Measurements from ENCODE around the gene SCG3. TPM values are rescaled to one million over a fixed set of nuclear protein-coding genes. Genes with fewer than 3 reads are reported as not detected.

SCG3 gene
- total RNA-seq, 1 donor from 2014 or later, result 219 TPM

DNA sequence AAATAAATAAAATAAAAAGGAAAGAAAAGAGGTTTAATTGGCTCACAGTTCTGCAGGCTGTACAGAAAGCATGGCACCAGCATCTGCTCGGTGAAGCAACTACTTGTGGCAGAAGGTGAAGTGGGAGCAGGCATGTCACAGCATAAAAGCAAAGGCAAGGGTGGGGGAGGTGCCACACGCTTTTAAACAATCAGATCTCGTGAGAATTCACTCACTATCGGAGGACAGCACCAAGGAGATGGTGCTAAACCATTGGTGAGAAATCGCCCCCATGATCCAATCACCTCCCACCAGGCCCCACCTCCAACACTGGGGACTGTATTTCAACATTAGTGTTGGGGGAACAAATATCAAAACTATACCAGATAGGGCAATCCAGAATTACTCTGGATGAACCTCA is 15.3 kb downstream of the SCG3 start:
- Mint-ChIP-seq H3K4me3 (ENCODE audit: unreplicated experiment) (no peak overlapping the region), H3K9me3 (ENCODE audit: unreplicated experiment) (peaks cover 2% of the 10 kb centered on the region), H3K27me3 (ENCODE audit: unreplicated experiment) (peaks cover 2% of the 10 kb centered on the region), H3K36me3 (ENCODE audit: unreplicated experiment) (peaks cover 6% of the 10 kb centered on the region), H3K4me1 (ENCODE audit: low read depth, unreplicated experiment) (peaks cover 6% of the 10 kb centered on the region), H3K27ac (ENCODE audit: unreplicated experiment) (peak overlapping the region; percentile 85)
- TF ChIP-seq, protein P1, sequence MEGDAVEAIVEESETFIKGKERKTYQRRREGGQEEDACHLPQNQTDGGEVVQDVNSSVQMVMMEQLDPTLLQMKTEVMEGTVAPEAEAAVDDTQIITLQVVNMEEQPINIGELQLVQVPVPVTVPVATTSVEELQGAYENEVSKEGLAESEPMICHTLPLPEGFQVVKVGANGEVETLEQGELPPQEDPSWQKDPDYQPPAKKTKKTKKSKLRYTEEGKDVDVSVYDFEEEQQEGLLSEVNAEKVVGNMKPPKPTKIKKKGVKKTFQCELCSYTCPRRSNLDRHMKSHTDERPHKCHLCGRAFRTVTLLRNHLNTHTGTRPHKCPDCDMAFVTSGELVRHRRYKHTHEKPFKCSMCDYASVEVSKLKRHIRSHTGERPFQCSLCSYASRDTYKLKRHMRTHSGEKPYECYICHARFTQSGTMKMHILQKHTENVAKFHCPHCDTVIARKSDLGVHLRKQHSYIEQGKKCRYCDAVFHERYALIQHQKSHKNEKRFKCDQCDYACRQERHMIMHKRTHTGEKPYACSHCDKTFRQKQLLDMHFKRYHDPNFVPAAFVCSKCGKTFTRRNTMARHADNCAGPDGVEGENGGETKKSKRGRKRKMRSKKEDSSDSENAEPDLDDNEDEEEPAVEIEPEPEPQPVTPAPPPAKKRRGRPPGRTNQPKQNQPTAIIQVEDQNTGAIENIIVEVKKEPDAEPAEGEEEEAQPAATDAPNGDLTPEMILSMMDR (IDR thresholded peaks at IDR 0.05; ENCODE audit: partially characterized antibody, unreplicated experiment), result no peak
- DNase-seq, result peak; percentile 35

DNA sequence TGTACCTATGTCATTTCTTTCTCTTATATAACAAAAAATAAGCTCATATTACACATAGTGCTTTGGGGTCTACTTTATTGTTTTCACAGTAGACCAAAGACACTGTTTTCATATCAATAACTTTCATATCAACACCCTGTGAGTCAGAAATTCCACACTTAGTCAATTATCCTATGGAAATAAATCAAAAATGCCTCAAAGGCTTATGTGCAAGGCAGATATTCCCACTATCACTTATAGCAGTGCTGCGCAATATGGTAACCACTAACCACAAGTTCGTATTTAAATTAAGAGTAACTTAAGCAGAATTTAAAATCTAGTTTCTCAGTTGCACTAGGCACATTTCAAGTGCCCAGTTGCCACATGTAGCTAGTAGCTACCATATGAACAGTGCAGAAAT is 15.9 kb downstream of the SCG3 start:
- Mint-ChIP-seq H3K36me3 (ENCODE audit: unreplicated experiment) (peaks cover 6% of the 10 kb centered on the region), H3K4me1 (ENCODE audit: low read depth, unreplicated experiment) (peaks cover 3% of the 10 kb centered on the region), H3K27ac (ENCODE audit: unreplicated experiment) (no peak overlapping the region), H3K27me3 (ENCODE audit: unreplicated experiment) (peaks cover 2% of the 10 kb centered on the region), H3K9me3 (ENCODE audit: unreplicated experiment) (peaks cover 2% of the 10 kb centered on the region), H3K4me3 (ENCODE audit: unreplicated experiment) (no peak overlapping the region)
- no peak for DNase-seq
- TF ChIP-seq, protein P1 (IDR thresholded peaks at IDR 0.05; ENCODE audit: partially characterized antibody, unreplicated experiment), result no peak

DNA sequence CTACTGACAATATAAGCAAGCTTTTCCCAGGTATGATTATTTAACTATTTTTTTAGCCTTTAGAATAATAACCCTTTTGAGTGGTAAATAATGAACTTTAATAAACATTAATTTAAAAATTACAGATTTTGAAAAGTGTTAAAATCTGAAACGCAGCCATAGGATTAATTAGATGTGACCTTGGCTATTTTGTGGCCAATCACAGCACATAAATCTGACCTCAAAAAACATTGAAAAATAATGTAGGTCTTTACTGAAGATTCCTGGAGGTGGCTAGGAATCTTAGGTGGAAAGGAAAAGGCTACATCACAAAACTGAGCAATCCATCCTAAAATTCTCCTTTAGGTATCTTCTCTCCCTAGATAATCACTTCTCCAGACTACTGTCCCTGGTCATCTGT is 18.1 kb downstream of the SCG3 start:
- DNase-seq, result no peak
- no peaks in the 10 kb centered on the region for H3K9me3 Mint-ChIP-seq (ENCODE audit: unreplicated experiment)

DNA sequence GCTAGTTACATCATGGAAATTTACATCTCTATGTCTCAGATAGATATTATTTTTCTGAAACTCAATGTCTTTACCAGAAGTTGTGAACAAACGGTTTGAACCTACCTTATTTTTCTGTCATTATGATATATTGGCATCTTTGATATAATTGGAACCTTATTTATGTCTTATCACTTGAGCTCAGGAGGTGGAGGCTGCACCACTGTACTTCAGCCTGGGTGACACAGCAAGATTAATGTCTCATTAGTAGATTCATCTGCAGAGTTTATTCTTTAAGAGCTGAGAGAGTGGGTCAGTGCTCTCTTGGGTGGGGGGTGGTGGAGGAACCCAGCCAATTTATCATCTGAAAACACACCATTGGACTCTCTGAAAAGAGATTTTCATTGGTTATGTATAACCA is 21.4 kb downstream of the SCG3 start:
- no peak for DNase-seq
- H3K9me3 Mint-ChIP-seq (ENCODE audit: unreplicated experiment), result no peaks in the 10 kb centered on the region
- TF ChIP-seq, protein P1 (IDR thresholded peaks at IDR 0.05; ENCODE audit: partially characterized antibody, unreplicated experiment), result no peak
- H3K36me3 Mint-ChIP-seq (ENCODE audit: unreplicated experiment), result no peaks in the 10 kb centered on the region
- H3K4me3 Mint-ChIP-seq (ENCODE audit: unreplicated experiment), result no peak overlapping the region
- H3K27ac Mint-ChIP-seq (ENCODE audit: unreplicated experiment), result no peak overlapping the region
- H3K4me1 Mint-ChIP-seq (ENCODE audit: low read depth, unreplicated experiment), result no peaks in the 10 kb centered on the region
- H3K27me3 Mint-ChIP-seq (ENCODE audit: unreplicated experiment), result peaks cover 2% of the 10 kb centered on the region

More for the DNA sequence above, 18.1 kb downstream of the SCG3 start:
- Mint-ChIP-seq H3K4me1 (ENCODE audit: low read depth, unreplicated experiment) (peaks cover 3% of the 10 kb centered on the region), H3K27me3 (ENCODE audit: unreplicated experiment) (peaks cover 2% of the 10 kb centered on the region), H3K4me3 (ENCODE audit: unreplicated experiment) (no peak overlapping the region), H3K36me3 (ENCODE audit: unreplicated experiment) (no peaks in the 10 kb centered on the region), H3K27ac (ENCODE audit: unreplicated experiment) (no peak overlapping the region)
- TF ChIP-seq, protein P1 (IDR thresholded peaks at IDR 0.05; ENCODE audit: partially characterized antibody, unreplicated experiment), result no peak

DNA sequence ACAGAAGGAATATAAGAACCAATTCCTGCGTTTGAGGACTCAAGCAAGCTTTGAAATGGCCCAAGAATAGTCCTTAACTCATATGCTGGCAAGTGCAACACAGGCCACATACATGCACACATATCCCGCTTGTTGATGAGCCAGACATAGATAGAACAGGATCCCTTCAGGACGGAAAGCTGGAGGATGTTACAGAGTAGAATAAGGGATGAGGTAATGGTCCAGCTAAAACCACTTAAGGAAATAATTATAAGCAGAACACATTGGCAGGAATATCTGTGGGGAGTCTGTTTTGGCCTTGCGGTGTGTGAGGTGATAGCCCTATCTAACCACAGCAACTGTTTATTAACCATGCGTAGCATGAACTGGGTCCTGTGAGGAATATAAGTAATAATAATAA is 25.0 kb downstream of the SCG3 start:
- no peak for DNase-seq
- TF ChIP-seq, protein P1 (IDR thresholded peaks at IDR 0.05; ENCODE audit: partially characterized antibody, unreplicated experiment), result no peak
- no peak overlapping the region for H3K27ac Mint-ChIP-seq (ENCODE audit: unreplicated experiment)
- no peaks in the 10 kb centered on the region for H3K27me3 Mint-ChIP-seq (ENCODE audit: unreplicated experiment)
- no peaks in the 10 kb centered on the region for H3K36me3 Mint-ChIP-seq (ENCODE audit: unreplicated experiment)
- H3K9me3 Mint-ChIP-seq (ENCODE audit: unreplicated experiment), result no peaks in the 10 kb centered on the region
- peaks cover 1% of the 10 kb centered on the region for H3K4me1 Mint-ChIP-seq (ENCODE audit: low read depth, unreplicated experiment)
- H3K4me3 Mint-ChIP-seq (ENCODE audit: unreplicated experiment), result no peak overlapping the region

Data from glutamatergic neuron (in vitro differentiated cells).